ENCODE data around the gene CHPF.

The CHPF gene

DNA sequence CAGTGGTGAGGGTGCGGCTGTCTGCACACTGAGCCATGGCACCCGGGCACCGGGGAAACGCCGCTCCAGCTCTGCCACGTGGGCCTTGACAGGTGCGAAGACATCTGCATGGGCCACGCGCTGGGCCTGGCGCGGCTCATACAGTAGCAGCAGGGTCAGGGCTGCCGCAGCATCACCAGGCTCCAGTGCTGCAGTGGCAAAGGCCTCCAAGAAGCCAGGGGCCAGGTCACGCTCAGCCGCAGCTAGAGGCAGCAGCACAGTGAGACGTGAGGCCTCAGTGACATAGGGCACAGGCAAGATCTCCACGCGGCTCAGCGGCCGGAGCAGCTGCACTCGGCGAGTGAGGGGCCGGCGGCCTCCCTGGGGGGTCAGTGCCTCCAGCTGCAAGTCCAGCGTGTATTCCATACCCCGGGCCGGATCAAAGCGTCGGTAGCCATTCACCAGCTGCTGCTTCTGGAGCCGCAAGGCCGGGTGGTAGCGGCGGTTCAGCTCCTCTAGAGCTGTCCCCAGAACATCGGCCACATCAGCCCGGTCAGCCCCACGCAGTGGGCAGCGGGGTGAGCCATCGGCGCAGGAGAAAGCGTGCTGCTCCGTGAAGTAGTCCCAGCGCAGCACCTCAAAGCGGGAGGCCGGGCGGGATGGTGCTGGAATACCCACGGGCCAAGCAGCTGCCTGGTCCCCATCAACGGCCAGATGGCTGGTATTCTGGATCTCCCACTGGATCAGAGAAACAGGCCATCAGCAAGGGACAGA is 3.5 kb downstream of the CHPF start:
- POLR2A ChIA-PET (ENCODE audit: low non-redundant PET): no interaction called here
- CTCF ChIA-PET: interaction anchor here (0.6 to 5.5 kb wide), 7 partner anchors 10 to 341 kb away, joined by 3 to 25 read pairs (median 4); a partner anchor contains a TSS
- TF ChIP-seq, protein P1, sequence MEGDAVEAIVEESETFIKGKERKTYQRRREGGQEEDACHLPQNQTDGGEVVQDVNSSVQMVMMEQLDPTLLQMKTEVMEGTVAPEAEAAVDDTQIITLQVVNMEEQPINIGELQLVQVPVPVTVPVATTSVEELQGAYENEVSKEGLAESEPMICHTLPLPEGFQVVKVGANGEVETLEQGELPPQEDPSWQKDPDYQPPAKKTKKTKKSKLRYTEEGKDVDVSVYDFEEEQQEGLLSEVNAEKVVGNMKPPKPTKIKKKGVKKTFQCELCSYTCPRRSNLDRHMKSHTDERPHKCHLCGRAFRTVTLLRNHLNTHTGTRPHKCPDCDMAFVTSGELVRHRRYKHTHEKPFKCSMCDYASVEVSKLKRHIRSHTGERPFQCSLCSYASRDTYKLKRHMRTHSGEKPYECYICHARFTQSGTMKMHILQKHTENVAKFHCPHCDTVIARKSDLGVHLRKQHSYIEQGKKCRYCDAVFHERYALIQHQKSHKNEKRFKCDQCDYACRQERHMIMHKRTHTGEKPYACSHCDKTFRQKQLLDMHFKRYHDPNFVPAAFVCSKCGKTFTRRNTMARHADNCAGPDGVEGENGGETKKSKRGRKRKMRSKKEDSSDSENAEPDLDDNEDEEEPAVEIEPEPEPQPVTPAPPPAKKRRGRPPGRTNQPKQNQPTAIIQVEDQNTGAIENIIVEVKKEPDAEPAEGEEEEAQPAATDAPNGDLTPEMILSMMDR (conservative IDR thresholded peaks at IDR 0.05; ENCODE audit: low read depth): no peak
- no peak for DNase-seq (ENCODE audit: low spot score)
- H3K27ac ChIP-seq: 0 out of 2 replicates have a peak overlapping the region, but pooled peaks have one; percentile 64

DNA sequence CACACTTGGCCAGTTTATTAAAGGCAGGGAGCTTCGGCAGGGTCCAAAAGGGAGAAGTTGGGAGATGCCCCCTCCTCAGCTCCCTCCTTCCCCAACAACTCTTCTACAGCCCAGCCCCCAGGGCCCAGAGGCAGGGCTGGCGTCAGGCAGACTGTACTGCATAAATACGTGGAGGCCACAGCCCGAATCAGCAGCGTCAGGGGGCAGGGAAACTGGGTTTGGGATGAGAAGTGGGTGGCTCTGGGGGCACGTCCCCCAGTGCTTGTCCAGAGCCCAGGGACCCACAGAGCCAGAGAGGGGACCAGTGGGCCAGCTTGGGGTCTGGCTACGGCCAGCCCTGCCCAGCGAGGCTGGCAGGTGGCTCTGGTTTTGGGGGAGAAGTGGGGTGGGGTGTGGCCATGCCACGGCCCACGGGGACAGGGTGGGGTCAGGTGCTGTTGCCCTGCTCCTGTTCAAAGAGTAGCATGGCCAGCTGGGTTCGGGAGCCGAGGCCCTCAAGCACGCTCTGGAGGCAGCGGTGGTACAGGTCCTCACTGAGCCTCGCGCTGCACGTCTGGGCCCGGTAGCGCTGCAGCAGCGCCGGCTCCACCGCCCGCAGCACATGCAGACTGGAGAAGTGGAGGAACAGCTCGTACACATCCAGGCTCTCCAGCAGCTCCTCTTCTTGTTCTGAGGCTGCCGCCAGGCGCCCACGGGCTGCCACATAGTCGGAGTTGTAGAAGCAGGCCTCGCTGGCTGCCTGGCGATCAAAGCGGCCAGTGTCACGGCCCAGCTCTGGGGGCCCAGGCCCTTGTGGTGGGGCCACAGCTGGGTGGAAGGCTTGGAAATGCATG is 4.4 kb downstream of the CHPF start:
- peak overlapping the region; percentile 64 for H3K27ac ChIP-seq
- CTCF ChIA-PET: interaction anchor here (5.5 kb wide), 1 partner anchor 9 kb away, joined by 25 read pairs; no protein-coding TSS in a partner anchor
- POLR2A ChIA-PET (ENCODE audit: low non-redundant PET): no interaction called here
- TF ChIP-seq, protein P1 (conservative IDR thresholded peaks at IDR 0.05; ENCODE audit: low read depth): no peak
- no peak for DNase-seq (ENCODE audit: low spot score)

DNA sequence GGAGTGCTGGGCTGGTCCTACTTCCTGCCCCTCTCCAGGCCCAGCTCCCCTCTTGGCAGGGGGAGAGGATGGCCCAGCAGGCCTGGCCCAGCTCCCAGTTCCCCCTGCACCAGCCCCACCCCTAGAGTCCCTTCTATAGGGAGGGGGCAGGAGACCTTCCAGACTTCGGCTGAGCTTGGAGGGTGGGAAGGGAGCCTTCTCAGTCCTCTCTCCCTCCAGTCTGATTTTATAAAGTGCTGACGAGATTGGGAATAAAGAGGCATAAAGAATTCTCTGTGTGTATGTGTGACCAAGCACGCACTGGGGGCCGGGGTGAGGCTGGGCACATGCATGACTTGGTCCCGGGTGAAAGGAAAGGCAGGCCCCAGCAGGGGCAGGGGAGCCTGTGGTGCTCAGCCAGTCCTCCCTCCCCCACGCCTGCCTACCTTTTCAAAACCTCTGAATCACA is 5.1 kb downstream of the CHPF start:
- CTCF ChIA-PET: interaction anchor here (0.6 to 5.5 kb wide), 3 partner anchors 8 to 140 kb away, joined by 3 to 25 read pairs (median 3); no protein-coding TSS in a partner anchor
- peak overlapping the region; percentile 64 for H3K27ac ChIP-seq
- POLR2A ChIA-PET (ENCODE audit: low non-redundant PET): no interaction called here
- TF ChIP-seq, protein P1 (conservative IDR thresholded peaks at IDR 0.05; ENCODE audit: low read depth): no peak
- DNase-seq (ENCODE audit: low spot score): no peak

DNA sequence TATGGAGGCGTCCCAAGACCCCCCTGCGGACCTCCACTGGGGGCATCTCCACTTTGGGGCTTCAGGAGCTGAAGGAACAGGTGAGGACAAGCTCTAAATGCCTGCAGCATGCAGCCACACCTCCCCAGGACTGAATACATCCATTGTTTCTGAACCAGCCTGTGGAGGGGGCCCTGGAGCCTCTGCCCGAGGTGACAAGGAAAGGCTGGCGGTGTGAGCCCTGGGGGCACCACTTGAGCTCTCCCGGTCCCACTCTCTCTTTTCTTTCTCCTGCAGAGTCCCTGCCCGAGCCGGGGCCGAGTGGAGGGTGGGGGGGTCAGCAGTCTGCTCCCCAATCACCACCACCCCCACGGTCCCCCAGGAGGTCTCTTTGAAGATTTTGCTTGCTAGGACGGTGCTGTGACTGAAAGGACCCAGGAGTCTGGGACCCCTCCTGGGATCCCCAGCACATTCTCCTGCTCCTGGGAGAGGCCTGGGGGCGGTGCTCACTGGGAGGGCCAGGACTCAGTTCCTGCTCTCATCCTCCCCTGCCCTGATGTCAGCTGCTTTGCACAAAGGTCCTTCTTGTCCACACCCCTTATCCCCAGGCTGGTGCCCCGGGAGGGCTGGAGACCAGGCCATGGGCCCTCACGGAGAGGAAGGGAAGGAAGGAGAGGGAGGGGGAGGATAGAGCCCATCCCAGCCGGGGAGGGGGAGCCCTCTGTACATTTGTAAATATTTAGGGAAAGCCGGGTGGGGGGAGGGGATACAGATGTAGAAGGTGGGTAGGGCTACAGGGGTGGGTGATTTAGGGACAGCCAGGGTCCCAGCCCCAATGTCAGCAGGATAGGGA is 5.7 kb downstream of the CHPF start:
- TF ChIP-seq, protein P1 (conservative IDR thresholded peaks at IDR 0.05; ENCODE audit: low read depth): no peak
- no peak for DNase-seq (ENCODE audit: low spot score)
- peak overlapping the region; percentile 64 for H3K27ac ChIP-seq
- POLR2A ChIA-PET (ENCODE audit: low non-redundant PET): interaction anchor here (0.7 kb wide), 1 partner anchor 63 kb away, joined by 3 read pairs; no protein-coding TSS in a partner anchor
- CTCF ChIA-PET: interaction anchor here (0.6 to 5.5 kb wide), 8 partner anchors 8 to 807 kb away, joined by 3 to 25 read pairs (median 3); no protein-coding TSS in a partner anchor

DNA sequence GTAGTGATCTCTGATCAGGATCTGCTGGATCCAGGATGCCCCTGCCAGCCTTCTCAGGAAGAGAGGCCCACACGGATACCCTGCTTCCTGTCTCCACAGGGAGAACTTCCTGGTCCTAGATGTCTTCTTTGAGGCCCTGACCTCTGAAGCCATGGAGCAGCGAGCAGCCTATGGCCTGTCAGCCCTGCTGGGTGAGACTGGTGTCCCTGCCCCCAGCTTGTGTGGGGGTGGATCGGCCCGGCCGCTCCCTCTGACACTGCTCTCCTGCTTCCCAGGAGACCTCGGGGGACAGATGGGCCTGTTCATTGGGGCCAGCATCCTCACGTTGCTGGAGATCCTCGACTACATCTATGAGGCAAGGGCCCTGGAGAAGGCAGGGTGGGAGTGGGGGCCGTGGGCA is 6.6 kb downstream of the CHPF start:
- TF ChIP-seq, protein P1 (conservative IDR thresholded peaks at IDR 0.05; ENCODE audit: low read depth): no peak
- no peak overlapping the region for H3K27ac ChIP-seq
- ChIA-PET CTCF (interaction anchor here (0.6 to 1.1 kb wide), 4 partner anchors 55 to 806 kb away, joined by 3 to 5 read pairs (median 3); no protein-coding TSS in a partner anchor), POLR2A (ENCODE audit: low non-redundant PET) (no interaction called here)
- no peak for DNase-seq (ENCODE audit: low spot score)

Data from RWPE1 (cell line).